ENCODE results near the gene ATAT1.

ATAT1 gene

DNA sequence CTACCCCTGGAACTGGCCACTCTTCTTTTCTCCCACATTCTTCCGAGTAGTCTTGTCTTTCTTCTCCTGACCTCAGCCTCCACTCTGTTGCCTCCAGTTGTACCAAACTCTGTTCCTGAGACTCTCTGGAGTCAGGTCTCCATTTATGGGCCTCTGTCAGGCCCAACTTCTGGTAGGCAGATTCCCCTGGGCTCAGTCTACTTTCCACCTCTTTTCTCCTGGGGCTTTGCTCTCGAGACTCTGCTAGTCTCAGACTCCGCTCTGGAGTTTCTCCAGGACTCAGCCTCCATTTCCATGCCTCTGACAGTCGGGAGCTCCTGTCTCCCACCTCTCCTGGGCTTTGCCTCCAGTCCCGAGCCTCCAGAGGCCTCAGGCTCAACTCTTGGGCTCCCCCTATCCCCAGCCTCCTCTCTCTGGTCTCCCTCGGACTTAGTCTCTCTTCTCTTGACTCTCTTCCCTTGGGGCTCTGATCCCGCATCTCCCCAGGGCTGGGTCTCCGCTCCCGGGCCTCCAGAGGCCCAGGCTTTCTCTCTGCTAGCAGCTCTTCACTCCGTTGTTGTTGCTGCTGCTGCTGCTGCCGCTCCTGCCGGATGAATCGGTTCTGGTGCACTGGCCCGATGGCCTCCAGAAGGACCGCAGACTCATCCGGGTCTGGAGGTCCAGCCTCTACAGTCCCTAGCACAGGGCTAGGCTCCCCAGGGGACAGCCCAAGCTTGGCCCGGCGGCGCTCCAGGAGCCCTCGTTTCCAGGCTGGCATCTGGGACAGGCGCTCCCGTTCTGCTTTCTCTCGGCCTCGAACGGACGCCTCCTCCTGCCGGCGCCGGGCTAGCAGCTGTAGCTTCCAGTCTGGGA, 58.7 kb downstream of the ATAT1 start:
- DNase-seq = no peak

DNA sequence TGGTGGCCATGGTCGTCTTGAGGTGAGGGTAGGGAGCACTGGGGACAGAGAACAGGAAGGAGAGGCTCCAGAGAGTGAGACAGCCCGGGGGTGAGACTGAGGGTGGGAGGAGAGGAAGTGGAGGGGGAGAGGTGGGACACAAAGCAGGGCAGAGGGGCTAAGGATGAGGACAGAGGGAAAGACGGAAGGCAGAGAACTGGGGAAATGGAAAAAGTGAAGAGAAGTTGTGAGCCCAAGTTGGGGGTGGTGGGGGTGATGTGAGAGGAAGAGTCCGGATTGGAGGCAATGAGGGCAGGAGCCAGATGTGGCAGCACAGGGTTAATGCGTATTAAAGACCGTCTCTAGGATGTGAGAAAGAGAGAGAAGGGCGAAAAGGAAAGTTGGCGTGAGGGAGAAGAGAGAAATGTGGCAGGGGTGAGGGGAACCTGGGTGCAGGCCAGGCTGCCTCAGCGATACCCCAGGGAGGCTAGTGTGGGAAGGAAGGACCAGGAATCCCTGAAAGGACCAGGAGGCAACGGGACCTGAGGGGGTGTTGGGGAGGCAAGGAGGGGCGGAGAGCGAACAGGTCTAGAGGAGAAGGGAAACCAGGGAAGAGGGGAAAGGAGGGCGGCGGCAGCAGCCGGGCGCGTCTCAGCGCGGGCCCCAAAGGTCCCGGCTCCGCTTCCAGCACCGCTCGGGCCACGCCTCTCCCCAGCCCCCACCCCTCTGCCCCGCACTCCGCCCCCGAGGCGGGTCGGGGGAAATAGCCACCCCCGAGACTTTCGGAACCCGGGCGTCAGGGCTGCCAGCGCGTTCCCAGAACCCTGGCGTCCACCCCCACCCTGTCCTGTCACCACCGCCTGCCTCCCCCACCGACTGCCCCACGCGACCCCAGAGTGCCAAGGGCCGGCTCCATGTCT, 59.6 kb downstream of the ATAT1 start, which contains the start of gene PPP1R18:
Gene PPP1R18, minus strand, starts transcription at position 637 of the 899 bp plus-strand sequence. Its CDS starts 627 bp downstream, at position 10.
- no peak for DNase-seq

DNA sequence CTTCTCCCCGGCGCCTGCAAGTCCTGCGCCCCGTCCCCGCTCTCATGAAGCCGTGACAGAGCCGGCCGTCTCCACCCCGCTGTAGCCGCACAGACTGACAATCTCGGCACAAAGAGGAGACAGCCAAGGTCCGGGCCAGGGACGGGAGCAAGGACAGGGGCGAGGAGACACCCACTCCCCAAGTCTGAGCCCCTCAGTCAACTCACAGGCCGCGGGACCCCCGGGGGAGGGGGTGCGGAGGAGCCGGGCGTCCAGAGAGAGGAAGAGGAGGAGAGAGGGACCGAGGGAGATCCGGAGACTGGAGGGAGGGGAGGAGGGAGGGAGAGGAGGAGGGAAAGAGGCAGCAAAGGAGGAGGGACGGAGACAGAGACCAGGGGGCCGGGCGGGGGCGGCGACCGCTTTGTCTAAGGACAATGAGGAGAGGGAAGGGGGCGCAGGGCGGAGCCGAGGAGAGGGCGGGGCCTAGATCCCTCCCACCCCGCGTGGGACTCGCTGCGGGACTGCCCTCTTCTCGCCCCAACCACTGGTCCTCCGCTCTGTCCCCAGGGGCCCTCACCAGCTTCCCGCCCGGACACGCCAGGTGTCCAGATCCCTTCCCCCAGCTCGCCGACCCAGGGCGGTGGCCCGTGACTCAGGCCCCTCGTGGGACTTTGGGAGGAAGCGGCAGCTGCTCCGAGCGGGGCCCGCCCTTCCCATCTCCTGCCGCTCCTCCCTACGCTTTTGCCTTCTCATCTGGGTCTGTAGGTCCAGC, 60.4 kb downstream of the ATAT1 start:
- DNase-seq = peak; percentile 77

DNA sequence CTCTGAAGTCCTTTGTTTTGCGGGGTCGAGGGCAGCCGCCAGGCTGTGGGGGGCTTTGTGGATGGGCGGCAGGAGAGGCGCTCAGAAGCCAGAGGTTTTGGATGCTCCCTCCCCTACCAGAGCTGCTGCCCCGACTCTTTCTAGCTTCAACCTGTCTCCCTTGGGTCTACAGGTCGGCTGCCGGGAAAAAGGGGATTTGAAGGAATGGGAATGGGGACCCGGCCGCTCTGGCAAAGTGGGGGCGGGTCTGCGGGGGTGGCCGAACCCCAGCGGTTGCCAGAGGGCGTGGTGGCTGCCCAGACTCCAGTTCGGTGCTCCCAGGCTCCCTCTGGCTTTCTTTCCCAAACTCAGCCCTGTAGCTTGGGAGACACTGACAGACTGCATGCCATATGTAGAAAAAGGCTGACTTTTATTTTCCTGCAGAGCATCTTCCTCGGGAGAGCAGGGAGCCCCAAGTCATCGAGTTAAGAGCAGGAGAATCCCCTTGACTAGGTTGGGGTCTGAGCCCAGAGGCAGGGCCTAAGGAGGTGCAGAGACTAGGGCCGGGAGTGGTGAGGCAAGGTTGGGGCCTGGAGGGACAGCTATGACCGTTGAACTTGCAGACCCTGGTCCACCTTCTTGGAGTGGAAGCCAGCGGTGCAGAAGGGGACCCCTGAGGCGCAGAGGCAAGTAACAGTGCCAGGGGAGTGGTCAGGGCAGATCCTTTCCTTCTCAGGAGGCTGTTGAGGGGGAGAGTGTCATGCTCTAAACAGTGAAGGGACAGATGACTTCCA, 61.2 kb downstream of the ATAT1 start:
- no peak for DNase-seq

- no peak for DNase-seq
These were observed 61.9 kb downstream of the ATAT1 start for GRCh38 chr6:30688569-30688968.

- no peak for DNase-seq
These were observed 62.6 kb downstream of the ATAT1 start for GRCh38 chr6:30689022-30689865.

- no peak for DNase-seq
These were observed 63.3 kb downstream of the ATAT1 start for GRCh38 chr6:30689985-30690384.

GRCh38 chr6:30690403-30691207, 63.9 kb downstream of the ATAT1 start, which contains the start of gene NRM:
NRM (minus strand) TSS chr6:30690984; CDS start chr6:30690974, 10 bp downstream.
- peak; percentile 78 for DNase-seq

DNA sequence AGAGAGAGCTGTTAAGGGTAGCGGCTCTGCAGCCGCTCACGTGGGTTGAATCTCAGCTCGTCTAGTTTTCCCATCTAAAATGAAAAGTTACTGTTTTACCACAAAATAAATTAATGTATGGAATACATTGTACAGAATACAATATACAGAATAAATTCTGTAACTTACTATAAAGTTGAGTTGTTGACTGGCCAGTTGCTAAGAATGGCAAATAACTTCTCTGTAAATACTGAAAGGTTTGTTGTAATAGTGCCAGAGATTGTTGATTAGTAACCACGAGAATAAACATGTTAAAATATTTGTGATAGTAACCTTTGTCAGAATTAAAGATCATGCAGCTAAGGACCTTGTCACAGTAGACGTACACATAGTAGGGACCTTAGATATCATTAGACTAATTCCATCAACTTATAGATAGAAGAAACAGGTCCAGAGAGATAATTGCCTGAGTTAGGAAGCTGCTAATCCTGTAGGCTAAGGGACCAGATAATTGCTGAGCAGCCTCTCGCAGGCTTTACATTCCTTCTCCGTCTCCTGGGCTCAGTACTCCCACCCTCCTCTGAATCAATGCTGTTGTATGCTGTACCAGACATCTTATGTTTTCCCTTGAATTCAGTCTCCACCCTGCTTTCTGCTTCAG, 64.7 kb downstream of the ATAT1 start:
- no peak for DNase-seq
